GM18867 (cell line): ENCODE results near the gene NDUFS5.
"Not testable (repeated sequence)": the region's sequence is repeated elsewhere in the genome, so short reads cannot be mapped to it uniquely, and the experiment has no call there.

ENCODE experiments used
- ATAC-seq: cut with Tn5 transposase; IDR thresholded peaks from one replicate; pipeline ENCODE4 v1.9.1; 2021; ENCODE audit warnings: mild to moderate bottlenecking, moderate library complexity; ENCODE audit not compliant: unreplicated experiment

NDUFS5 gene

GRCh38 chr1:39026051-39026865, at the start of gene NDUFS5:
NDUFS5 (plus strand) TSS chr1:39026350; CDS start chr1:39028725, 2,375 bp downstream.
- peak; percentile 78 for ATAC-seq

GRCh38 chr1:38977399-38978244, 48.5 kb upstream of the NDUFS5 start:
- ATAC-seq: not testable (repeated sequence)

DNA sequence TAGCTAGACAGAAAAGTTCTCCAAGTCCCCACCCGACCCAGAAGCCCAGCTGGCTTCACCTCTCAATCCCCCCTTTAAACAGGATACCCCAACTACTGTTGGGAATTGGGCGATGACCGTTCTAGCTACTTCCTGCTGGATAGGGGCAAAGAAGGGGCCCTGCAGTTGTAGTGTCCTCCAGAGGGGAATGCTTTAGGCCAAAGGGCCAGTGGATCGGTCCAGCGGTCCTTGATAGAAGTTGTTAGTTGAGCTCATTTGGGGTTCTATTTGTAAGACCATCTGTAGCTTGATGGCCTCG, 48.0 kb upstream of the NDUFS5 start:
- ATAC-seq: not testable (repeated sequence)

DNA sequence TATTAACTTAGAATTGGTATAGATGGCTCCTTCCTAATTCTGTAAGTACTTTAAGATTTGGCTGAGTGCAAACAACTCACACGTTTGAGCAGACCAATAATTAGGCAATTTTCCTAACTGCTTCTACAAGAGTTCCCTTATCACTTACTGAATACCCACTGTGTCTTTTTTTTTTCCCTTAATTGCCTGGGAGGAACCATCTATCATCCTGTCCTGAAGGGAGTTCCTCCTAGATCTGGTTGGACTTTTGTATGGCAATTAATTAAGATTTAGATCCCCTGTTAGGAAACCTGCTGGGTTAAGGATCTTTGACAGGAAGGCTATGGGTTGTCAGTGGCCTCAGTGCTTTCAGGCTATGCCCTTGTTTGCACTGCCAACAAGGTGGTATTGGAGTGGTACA, 46.8 kb upstream of the NDUFS5 start:
- not testable (repeated sequence) for ATAC-seq

DNA sequence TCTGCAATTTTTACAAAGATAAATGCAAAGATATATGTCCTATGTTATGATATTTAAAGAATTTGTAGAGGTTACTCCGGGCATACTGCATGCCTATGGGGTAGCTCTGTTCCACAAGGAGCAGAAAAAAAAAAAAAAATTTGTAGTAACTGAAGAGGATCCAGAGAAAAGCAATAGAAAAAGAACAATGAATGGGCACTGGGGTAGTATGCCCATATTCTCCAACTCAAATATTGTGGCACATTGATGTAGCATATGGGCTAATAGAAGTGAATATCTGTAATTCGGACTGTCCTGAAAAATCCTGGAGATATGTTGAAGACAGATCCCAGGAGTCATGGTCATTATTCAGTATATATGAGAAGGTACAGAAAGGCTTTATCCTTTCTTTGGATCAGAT, 36.2 kb upstream of the NDUFS5 start:
- ATAC-seq: no peak

DNA sequence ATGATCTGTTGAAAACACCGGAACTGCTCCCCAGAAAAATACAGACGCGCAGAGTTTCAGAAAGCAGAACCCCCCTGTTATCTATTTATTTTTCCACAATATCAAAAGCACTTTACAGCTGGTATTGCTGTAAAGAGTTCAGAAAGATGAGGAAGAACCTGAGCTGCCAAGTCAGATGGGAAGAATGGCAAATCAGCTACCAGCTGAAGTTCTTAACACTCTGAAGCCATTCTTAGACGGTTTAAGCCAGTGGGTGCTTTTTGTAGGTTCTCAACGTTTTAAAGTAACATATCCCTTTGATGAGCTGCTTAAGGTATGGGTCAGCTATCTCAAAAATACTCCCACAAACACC, 35.8 kb upstream of the NDUFS5 start:
- ATAC-seq: no peak

- ATAC-seq: peak; percentile 93
Observed at GRCh38 chr1:38990738-38991637, 35.2 kb upstream of the NDUFS5 start, which contains the start of gene AKIRIN1. AKIRIN1 (plus strand) TSS chr1:38991276; CDS start chr1:38991381, 105 bp downstream.

GRCh38 chr1:38991638-38992411, 34.3 kb upstream of the NDUFS5 start:
- no peak for ATAC-seq

DNA sequence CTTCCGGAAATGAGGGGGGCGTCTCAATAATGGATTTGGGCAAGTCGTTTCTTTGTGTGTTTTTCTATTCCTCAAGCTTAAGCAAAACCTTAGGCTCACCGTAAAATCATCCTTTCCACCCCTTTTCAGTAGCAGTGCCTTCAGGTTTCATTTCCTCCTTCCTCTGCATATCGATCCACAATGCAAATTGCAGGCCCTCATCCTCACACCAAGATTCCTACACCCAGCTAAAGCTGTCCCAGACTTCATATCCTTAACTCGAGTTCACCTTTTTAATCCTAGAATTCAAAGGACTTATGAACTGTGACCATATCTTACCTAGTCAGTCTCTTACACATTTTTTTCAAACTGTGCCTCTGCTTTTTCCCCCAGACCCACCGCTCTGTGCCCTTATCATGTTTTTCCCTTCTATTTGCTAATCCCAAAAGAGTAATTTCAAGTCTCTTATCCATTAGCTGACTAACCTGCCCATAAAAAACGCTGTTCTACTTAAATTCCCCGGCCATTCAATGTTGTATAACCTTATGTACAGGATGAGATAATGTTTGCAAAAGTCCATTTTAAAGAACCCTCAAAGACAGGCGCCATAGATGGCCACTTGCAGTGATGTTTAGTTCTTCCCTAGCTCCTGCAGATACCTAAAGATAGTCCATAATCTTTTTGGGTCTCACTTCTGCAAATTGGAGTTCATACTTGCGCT, 33.6 kb upstream of the NDUFS5 start:
- no peak for ATAC-seq

DNA sequence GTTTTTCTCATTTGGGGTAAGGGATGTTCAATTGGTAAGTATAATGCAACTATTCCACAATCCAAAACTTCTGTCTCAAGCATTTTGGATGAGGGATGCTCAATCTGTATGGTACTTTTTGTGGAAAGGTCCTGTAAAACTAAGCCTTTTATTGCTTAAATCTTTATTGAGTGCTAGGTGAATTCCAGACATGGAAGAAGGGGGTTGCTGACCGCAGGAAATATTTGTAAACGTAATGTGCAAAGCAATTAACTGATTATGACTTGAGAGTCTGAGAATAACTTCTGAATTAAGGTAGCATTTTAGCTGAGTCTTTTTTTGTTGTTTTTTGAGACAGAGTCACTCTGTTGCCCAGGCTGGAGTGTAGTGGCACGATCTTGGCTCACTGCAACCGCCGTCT, 32.0 kb upstream of the NDUFS5 start:
- ATAC-seq: no peak

DNA sequence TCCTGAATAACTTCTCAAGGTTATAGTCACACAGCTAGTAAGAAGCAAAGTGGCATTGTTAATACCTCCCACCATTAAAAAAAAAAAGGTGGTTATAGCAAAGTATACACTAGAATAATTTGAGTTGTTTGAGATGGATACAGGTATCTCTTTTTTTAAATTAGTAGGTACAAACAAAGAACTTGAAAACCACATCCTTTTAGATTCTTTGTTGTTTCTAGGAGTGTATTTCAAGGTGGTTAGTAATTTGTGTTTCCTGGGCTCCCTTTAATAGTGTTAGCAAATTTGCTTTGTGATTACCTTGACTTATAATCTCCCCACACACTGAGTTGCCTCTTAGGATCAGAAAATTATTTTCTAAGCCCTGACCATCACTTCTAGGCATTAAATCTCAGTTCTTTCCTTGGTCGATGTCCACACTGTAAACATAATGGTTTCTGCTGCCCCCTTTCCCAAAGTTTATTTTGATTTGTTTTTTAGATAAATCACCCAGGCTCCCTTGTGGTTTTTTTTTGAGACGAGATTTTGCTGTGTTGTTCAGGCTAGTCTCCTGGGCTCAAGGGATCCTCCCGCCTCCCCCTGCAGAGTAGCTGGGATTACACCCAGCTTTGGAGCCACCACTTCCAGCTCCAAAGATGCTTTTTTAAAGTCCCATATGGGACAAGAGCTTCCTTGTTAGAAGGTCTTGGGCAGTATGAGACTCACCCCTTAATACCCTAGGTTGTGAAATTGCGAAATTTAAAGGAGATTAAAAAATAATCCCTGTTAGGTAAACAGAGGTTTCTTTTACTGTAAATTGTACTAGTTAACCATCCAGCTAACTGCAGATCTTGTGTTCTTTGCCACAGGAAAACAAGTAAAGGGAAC, 28.9 kb upstream of the NDUFS5 start:
- no peak for ATAC-seq

- ATAC-seq: no peak
Observed at GRCh38 chr1:38997901-38998190, 28.3 kb upstream of the NDUFS5 start.

DNA sequence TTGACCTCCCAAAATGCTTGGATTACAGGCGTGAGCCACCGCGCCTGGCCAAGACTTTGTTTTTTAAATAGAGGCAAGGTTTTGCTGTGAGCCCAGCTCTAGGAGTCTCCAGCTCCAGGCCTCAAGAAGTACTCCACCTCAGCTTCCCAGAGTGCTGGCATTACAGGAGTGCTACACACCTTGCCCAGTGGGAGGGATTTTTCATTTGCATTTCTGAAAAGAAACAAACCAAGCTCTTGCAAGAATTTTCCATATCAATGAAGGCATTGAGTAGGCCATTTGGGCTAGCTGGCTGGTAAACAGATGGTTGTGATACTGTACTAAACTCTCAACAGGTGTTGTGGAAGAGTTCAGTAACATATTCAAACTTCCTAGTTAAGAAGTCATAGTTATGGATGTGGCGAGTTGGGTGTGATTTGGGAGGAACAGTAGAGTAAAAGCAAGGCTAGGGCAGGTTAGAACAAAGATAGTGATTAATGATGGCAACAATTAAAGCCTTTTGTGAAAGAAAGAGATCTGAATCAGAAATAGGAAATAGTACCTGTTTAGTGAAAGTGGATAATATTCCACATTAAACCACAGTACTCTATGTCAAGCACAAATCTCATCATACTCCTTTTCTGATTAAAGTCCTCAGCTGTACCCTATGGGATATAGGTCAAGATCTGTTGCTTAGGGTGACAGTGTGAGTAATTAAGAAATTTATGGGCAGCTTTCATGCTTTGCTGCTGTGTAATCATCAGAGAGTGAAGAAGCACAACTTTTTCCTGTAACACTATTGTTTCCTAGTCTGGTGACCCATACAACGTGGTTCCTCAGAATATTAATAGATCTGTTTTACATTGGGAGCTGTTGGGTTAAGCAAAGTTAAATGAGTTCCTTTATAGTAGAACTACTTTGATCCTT, 24.4 kb upstream of the NDUFS5 start:
- ATAC-seq: no peak

GRCh38 chr1:39003281-39003680, 22.9 kb upstream of the NDUFS5 start:
- ATAC-seq: no peak

DNA sequence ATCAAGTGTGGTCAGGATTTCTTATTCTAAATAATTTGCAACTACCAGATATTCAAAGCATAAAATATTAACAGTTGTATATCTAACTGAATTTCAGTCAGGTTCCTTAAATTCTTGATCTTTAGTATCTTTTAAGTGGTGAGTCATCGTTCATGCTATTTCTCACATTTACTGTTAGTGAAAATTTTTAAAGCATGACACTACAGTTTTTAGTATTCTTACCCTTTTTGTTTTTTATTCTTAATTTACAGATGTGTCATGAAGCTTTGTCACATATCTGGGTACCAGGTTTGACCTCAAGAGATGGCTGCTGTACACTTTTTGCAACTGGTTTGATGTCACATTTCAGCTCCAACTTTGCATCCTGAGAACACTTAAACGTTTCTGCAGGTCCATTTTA, 22.4 kb upstream of the NDUFS5 start:
- ATAC-seq: no peak

DNA sequence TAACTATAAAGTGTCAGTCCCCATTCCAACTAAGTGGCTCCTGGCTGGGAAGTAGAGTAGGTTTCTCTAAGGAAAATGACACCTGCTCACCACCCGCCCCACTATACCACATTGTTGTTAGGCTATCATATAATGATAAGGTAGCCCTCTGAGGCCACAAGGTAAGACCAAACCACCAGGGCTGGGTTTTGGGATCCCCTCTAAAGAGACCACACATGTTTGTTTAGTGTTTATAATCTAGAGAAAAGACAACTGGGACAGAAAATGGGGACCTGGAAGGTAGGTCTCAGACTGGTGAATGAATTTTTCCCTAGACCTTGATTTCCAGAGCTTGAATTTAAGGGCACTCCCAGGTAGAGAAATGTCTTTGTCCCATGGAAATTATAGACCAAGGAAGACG, 19.9 kb upstream of the NDUFS5 start:
- ATAC-seq: no peak

GRCh38 chr1:39006726-39007645, 19.2 kb upstream of the NDUFS5 start:
- ATAC-seq: no peak
